IMR-90 (cell line): ENCODE measurements around the gene TIGAR. TPM values are rescaled to one million over a fixed set of nuclear protein-coding genes. Genes with fewer than 3 reads are reported as not detected.

Experiments used
- ATAC-seq: fragments of 200-7000 bp; cut with Tn5 transposase; 2 replicates; pipeline ENCODE4 v1.9.1; 2020; ENCODE audit warnings: low read depth, mild to moderate bottlenecking, moderate library complexity
- BruUV-seq: library from RNA; stranded (reverse); fragments of 400-500 nt; replicated peaks from 2 replicates; lab custom pipeline; 2021; lab: Mats Ljungman, UMichigan
- CTCF ChIA-PET: fragments of 300-600 bp; formaldehyde crosslinking; extraction: SDS; loops from one replicate; lab custom pipeline; 2021; ENCODE audit warnings: antibody characterized with exemption; lab: Yijun Ruan, JAX
- POLR2A ChIA-PET: fragments of 300-600 bp; sonication (Branson Sonifier 250); formaldehyde crosslinking; loops from one replicate; lab custom pipeline; 2022; ENCODE audit warnings: antibody characterized with exemption; ENCODE audit not compliant: unreplicated experiment; lab: Charles Lee
- DNase-seq: peaks from one replicate; pipeline ENCODE4 v3.0.0; 2013
- H2AFZ ChIP-seq: replicated peaks from 2 replicates; pipeline ENCODE3; 2013; ENCODE audit warnings: low read length, mild to moderate bottlenecking; ENCODE audit not compliant: poor library complexity
- H2AK5ac ChIP-seq: 2 replicates; pipeline ENCODE4 v1.6.1; 2013; ENCODE audit warnings: low read depth, low read length, inconsistent platforms
- H2AK9ac ChIP-seq: replicated peaks from 2 replicates; pipeline ENCODE3; 2013; ENCODE audit warnings: mild to moderate bottlenecking, low read depth, low read length, moderate library complexity; ENCODE audit not compliant: poor library complexity
- H2BK120ac ChIP-seq: 2 replicates; pipeline ENCODE4 v1.6.1; 2013; ENCODE audit warnings: low read depth, low read length, inconsistent platforms
- H2BK15ac ChIP-seq: 3 replicates; pipeline ENCODE4 v1.6.1; 2013; ENCODE audit warnings: low read depth, low read length, inconsistent platforms
- H2BK20ac ChIP-seq: 2 replicates; pipeline ENCODE4 v1.6.1; 2013; ENCODE audit warnings: low read depth, mild to moderate bottlenecking, inconsistent platforms, low read length, moderate library complexity
- H2BK5ac ChIP-seq: 2 replicates; pipeline ENCODE4 v1.6.1; 2013; ENCODE audit warnings: mild to moderate bottlenecking, low read depth, low read length, inconsistent platforms; ENCODE audit not compliant: poor library complexity, severe bottlenecking
- H3K14ac ChIP-seq: replicated peaks from 2 replicates; pipeline ENCODE4 v1.6.1; 2013; ENCODE audit warnings: low read depth, low read length, inconsistent platforms
- H3K18ac ChIP-seq: 2 replicates; pipeline ENCODE4 v1.6.1; 2013; ENCODE audit warnings: low read depth, low read length, control low read depth
- H3K23ac ChIP-seq: 2 replicates; pipeline ENCODE4 v1.6.1; 2013; ENCODE audit warnings: low read depth, low read length, inconsistent platforms
- H3K27ac ChIP-seq: 2 replicates; pipeline ENCODE4 v1.5.1; 2013; ENCODE audit warnings: mild to moderate bottlenecking, control low read depth, low read length; ENCODE audit not compliant: insufficient read depth
- H3K27me3 ChIP-seq: 2 replicates; pipeline ENCODE4 v1.6.1; 2013; ENCODE audit warnings: low read length; ENCODE audit not compliant: control insufficient read depth, insufficient read depth
- H3K36me3 ChIP-seq: 2 replicates; pipeline ENCODE4 v1.6.1; 2013; ENCODE audit warnings: low read length, mixed read lengths; ENCODE audit not compliant: control insufficient read depth, insufficient read depth
- H3K4ac ChIP-seq: 2 replicates; pipeline ENCODE4 v1.6.1; 2013; ENCODE audit warnings: low read depth, low read length, inconsistent platforms
- H3K4me1 ChIP-seq: 2 replicates; pipeline ENCODE4 v1.6.1; 2013; ENCODE audit warnings: low read length, mixed read lengths; ENCODE audit not compliant: control insufficient read depth, insufficient read depth
- H3K4me2 ChIP-seq: 2 replicates; pipeline ENCODE4 v1.6.1; 2013; ENCODE audit warnings: low read depth, mild to moderate bottlenecking, control low read depth, low read length, moderate library complexity
- H3K4me3 ChIP-seq: 2 replicates; pipeline ENCODE4 v1.5.1; 2013; ENCODE audit warnings: low read depth, mild to moderate bottlenecking, control low read depth, low read length, moderate library complexity; ENCODE audit not compliant: insufficient read depth
- H3K56ac ChIP-seq: 2 replicates; pipeline ENCODE4 v1.6.1; 2013; ENCODE audit warnings: low read length, inconsistent platforms; ENCODE audit not compliant: insufficient read depth; ENCODE audit errors: extremely low read depth
- H3K79me1 ChIP-seq, 2 experiments: 2 replicates each; pipeline ENCODE4 v1.6.1; 2013; ENCODE audit warnings: low read length in 2 of 2, inconsistent platforms in 1 of 2, low read depth in 1 of 2
- H3K9ac ChIP-seq: 2 replicates; pipeline ENCODE4 v1.6.1; 2013; ENCODE audit warnings: low read depth, low read length, control low read depth
- H3K9me1 ChIP-seq: 2 replicates; pipeline ENCODE4 v1.6.1; 2013; ENCODE audit warnings: low read length, inconsistent platforms; ENCODE audit not compliant: insufficient read depth
- H3K9me3 ChIP-seq: 2 replicates; pipeline ENCODE4 v1.6.1; 2013; ENCODE audit warnings: low read length; ENCODE audit not compliant: control insufficient read depth, insufficient read depth
- H4K20me1 ChIP-seq: 2 replicates; pipeline ENCODE4 v1.6.1; 2013; ENCODE audit warnings: low read length, inconsistent platforms; ENCODE audit not compliant: insufficient read depth
- H4K5ac ChIP-seq: 2 replicates; pipeline ENCODE4 v1.6.1; 2013; ENCODE audit warnings: mild to moderate bottlenecking, low read depth, low read length, control low read depth
- H4K8ac ChIP-seq, 2 experiments: 2 replicates each; pipeline ENCODE4 v1.6.1; 2013; ENCODE audit warnings: low read depth in 2 of 2, low read length in 2 of 2, control low read depth in 1 of 2, inconsistent platforms in 1 of 2
- H4K91ac ChIP-seq: 2 replicates; pipeline ENCODE4 v1.6.1; 2013; ENCODE audit warnings: low read depth, low read length, inconsistent platforms; ENCODE audit not compliant: insufficient read depth
- CHD1 ChIP-seq: IDR thresholded peaks from 2 replicates; pipeline ENCODE4 v1.6.1; 2012; ENCODE audit warnings: low read depth, low read length, improper control_type of control experiment
- NFE2L2 ChIP-seq: fragments of 150-350 bp; IDR thresholded peaks from 2 replicates; pipeline ENCODE4 v1.6.1; 2016; ENCODE audit warnings: low read depth, mild to moderate bottlenecking, low read length
- POLR2A ChIP-seq: IDR thresholded peaks from 2 replicates; pipeline ENCODE4 v1.6.1; 2012; ENCODE audit warnings: mild to moderate bottlenecking, low read depth, low read length
- RFX5 ChIP-seq: IDR thresholded peaks from 2 replicates; pipeline ENCODE4 v1.8.0; 2012; ENCODE audit warnings: low read depth, mild to moderate bottlenecking, low read length, moderate library complexity
- SMC3 ChIP-seq: fragments of 150-350 bp; IDR thresholded peaks from 2 replicates; pipeline ENCODE4 v1.6.1; 2016; ENCODE audit warnings: low read depth, mild to moderate bottlenecking, antibody characterized with exemption, low read length, moderate library complexity
- WGBS, 2 experiments: methylation state at CpG; one replicate each; pipeline versions ENCODE4 v1.1.5 to v1.1.7; 2013; ENCODE audit warnings: missing lambda C conversion rate in 2 of 2; ENCODE audit not compliant: insufficient read length in 1 of 2; ENCODE audit errors: extremely low coverage in 2 of 2; 5-methylcytosine and 5-hydroxymethylcytosine counted together
- dilution Hi-C: fragments of 300-500 bp; cut with HindIII; formaldehyde crosslinking; loops from one replicate; pipeline ENCODE4 v1.14.3; 2018; ENCODE audit warnings: low sequenced_read_pairs; ENCODE audit not compliant: unreplicated experiment
- in situ Hi-C: fragments of 300-500 bp; cut with MboI; formaldehyde crosslinking; loops from 3 replicates; pipeline ENCODE4 v1.14.3; 2019; ENCODE audit warnings: low sequenced_read_pairs, inconsistent platforms, mixed read lengths
- intact Hi-C: fragments of 100-400 bp; cut with micrococcal nuclease; formaldehyde crosslinking; loops from 2 replicates; pipeline ENCODE4 v1.10.0; 2022
- polyA plus RNA-seq, 3 experiments: library from polyadenylated mRNA; depleted of rRNA; stranded (reverse); fragments of >200 nt; gene quantifications; 2 replicates each; pipeline ENCODE4 v1.2.3, GENCODE V29; 2012; ENCODE audit warnings: low replicate concordance in 1 of 3
- total RNA-seq: library from RNA; depleted of rRNA; stranded (reverse); fragments of >200 nt; gene quantifications from 2 replicates; pipeline ENCODE4 v1.2.3, GENCODE V29; 2012
- TF ChIP-seq, protein P1 (sequence below): conservative IDR thresholded peaks from 2 replicates; pipeline ENCODE4 v1.5.1; 2012; ENCODE audit warnings: mild to moderate bottlenecking, low read depth, low read length, improper control_type of control experiment
- TF ChIP-seq, protein P2 (sequence below): fragments of 150-350 bp; IDR thresholded peaks from 2 replicates; pipeline ENCODE4 v1.6.1; 2016; ENCODE audit warnings: low read depth, mild to moderate bottlenecking, low read length, moderate library complexity, borderline replicate concordance

TIGAR gene
- total and polyA plus RNA-seq, 2 of the 4 experiments (the other 2 are of a cell fraction) = 7.3 to 13.7 TPM

DNA sequence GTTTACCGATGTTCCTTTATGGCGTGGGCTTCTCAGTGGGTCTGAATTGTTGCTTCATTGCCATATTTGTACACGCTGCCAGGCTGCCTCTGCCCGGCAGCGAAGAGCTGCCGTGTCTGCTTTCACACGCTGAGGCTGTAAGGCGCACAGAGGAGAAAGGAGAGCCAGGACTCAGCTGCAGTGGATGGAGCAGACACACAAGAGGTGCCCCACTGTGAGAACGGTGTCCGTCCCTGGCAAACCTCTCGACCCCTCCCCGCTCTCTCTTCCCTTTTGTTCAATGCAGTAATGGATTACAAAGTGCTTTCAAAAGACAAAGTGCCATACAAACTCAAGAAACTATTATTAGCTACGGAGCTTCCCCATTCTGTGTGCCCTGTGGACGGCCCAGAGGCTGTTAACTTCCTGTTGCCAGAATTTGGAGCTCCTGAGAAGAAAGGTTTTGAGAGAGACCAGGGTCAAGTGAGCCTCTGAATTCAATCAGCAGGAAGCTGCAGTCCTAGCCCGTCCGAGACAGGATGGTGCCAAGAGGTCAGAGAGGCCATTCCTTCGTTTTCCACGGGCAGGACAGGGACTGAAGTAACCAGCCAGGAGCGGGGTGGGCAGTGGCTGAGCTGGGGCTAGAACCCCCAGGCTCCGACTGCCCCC is 31.7 kb upstream of the TIGAR start:
- H3K14ac ChIP-seq = no peak overlapping the region
- no peak overlapping the region for H4K8ac ChIP-seq
- intact Hi-C loops (no loop called here), in situ Hi-C loops (loop anchor here (5.0 kb wide), 1 partner anchor 297 kb away; no protein-coding TSS in a partner anchor), dilution Hi-C loops (no loop called here)
- WGBS, 2 experiments = 86% methylated on average over 10 of the region's 20 CpGs; no CpG with 5 or more reads in 1 of the 2 experiments
- H3K27me3 ChIP-seq = no peaks in the 10 kb centered on the region; the same call in 1 of the 2 replicates
- no peak overlapping the region for H2BK15ac ChIP-seq
- H2BK5ac ChIP-seq = no peak overlapping the region
- no peak overlapping the region for H4K5ac ChIP-seq
- no TSS peak for BruUV-seq
- no peak overlapping the region for H2BK20ac ChIP-seq
- H3K79me1 ChIP-seq = no peaks in the 10 kb centered on the region
- no peaks in the 10 kb centered on the region for H3K36me3 ChIP-seq
- H3K9ac ChIP-seq = no peak overlapping the region
- H4K91ac ChIP-seq = no peak overlapping the region
- H2AFZ ChIP-seq = no peak overlapping the region
- no peak overlapping the region for H2BK120ac ChIP-seq
- peak overlapping the region; percentile 15 for H2AK9ac ChIP-seq
- H4K20me1 ChIP-seq = no peaks in the 10 kb centered on the region
- no peak overlapping the region for H3K27ac ChIP-seq
- ATAC-seq = no peak
- no peak overlapping the region for H2AK5ac ChIP-seq
- H3K23ac ChIP-seq = no peak overlapping the region
- H3K4me2 ChIP-seq = no peak overlapping the region
- H3K9me3 ChIP-seq = no peaks in the 10 kb centered on the region
- H3K4me3 ChIP-seq = no peak overlapping the region
- CTCF ChIA-PET = interaction anchor here (0.6 kb wide), 1 partner anchor 13 kb away, joined by 3 read pairs; no protein-coding TSS in a partner anchor
- no peaks in the 10 kb centered on the region for H3K9me1 ChIP-seq
- no peaks in the 10 kb centered on the region for H3K4me1 ChIP-seq
- no peak overlapping the region for H3K56ac ChIP-seq
- no peak overlapping the region for H3K4ac ChIP-seq
- no peak for DNase-seq
- POLR2A ChIA-PET = no interaction called here
- H3K18ac ChIP-seq = no peak overlapping the region
- TF ChIP-seq, protein P1, sequence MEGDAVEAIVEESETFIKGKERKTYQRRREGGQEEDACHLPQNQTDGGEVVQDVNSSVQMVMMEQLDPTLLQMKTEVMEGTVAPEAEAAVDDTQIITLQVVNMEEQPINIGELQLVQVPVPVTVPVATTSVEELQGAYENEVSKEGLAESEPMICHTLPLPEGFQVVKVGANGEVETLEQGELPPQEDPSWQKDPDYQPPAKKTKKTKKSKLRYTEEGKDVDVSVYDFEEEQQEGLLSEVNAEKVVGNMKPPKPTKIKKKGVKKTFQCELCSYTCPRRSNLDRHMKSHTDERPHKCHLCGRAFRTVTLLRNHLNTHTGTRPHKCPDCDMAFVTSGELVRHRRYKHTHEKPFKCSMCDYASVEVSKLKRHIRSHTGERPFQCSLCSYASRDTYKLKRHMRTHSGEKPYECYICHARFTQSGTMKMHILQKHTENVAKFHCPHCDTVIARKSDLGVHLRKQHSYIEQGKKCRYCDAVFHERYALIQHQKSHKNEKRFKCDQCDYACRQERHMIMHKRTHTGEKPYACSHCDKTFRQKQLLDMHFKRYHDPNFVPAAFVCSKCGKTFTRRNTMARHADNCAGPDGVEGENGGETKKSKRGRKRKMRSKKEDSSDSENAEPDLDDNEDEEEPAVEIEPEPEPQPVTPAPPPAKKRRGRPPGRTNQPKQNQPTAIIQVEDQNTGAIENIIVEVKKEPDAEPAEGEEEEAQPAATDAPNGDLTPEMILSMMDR = no peak
- TF ChIP-seq NFE2L2 (no peak), CHD1 (no peak), SMC3 (no peak), POLR2A (no peak), RFX5 (no peak)
- TF ChIP-seq, protein P2, sequence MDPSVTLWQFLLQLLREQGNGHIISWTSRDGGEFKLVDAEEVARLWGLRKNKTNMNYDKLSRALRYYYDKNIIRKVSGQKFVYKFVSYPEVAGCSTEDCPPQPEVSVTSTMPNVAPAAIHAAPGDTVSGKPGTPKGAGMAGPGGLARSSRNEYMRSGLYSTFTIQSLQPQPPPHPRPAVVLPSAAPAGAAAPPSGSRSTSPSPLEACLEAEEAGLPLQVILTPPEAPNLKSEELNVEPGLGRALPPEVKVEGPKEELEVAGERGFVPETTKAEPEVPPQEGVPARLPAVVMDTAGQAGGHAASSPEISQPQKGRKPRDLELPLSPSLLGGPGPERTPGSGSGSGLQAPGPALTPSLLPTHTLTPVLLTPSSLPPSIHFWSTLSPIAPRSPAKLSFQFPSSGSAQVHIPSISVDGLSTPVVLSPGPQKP = no peak
